Subcutaneous adipose tissue (tissue), 4 donors: ENCODE measurements around the gene FSIP1. TPM values are rescaled to one million over a fixed set of nuclear protein-coding genes. Genes with fewer than 3 reads are reported as not detected.

Experiments used
- CTCF ChIP-seq: fragments of 450-650 bp; IDR thresholded peaks from one replicate; pipeline ENCODE4 v1.5.1; 2016; ENCODE audit warnings: low read depth, mild to moderate bottlenecking, control low read depth, antibody characterized with exemption, moderate library complexity
- total RNA-seq, 4 donors: library from RNA; depleted of rRNA; stranded (reverse); fragments of >200 nt; gene quantifications; one replicate each; pipeline ENCODE4 v1.1.0, GENCODE V29; 2016

The FSIP1 gene
- total RNA-seq, 4 donors from 2014 or later: 0.16 to 1.0 (median 0.44) TPM; not detected in 1

DNA sequence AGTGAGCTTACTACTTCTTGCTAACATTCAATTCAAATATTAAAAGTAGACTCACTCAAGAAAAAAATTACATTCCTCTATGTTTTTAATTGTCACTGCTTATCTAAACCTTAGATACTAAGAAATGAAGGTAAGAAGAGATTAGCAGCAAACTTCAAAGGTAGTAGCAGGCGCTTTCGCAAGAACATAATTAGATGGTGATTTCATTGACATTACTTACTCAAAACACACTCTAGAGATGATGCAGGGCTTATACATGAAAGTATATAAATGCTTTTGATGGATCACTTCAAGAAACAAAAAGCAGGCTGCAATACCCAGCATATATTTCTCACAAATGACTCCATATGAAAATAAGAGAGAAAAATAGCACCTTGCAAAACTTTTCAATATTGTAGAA lies 86.8 kb downstream of the FSIP1 start:
- no peak for TF ChIP-seq CTCF

GRCh38 chr15:39692356-39693327 lies 90.0 kb downstream of the FSIP1 start:
- no peak for TF ChIP-seq CTCF

GRCh38 chr15:39690881-39691634 lies 91.6 kb downstream of the FSIP1 start:
- no peak for TF ChIP-seq CTCF

DNA sequence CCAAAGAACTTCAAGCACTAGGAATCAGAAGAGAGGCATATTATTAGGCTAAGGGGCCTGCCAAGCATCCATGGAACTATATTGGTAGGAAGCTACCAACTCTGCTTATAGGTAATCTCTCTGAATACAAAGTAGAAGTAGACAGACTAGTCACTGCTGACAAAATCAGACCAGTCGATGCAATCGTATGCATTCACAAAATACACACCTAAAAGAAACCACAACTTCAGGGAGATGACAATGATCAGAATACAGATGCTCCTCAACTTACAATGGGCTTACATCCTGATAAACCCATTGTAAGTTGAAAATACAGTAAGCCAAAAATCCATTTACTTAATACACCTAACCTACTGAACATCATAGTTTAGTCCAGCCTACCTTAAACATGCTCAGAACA lies 94.7 kb downstream of the FSIP1 start:
- TF ChIP-seq CTCF: no peak

DNA sequence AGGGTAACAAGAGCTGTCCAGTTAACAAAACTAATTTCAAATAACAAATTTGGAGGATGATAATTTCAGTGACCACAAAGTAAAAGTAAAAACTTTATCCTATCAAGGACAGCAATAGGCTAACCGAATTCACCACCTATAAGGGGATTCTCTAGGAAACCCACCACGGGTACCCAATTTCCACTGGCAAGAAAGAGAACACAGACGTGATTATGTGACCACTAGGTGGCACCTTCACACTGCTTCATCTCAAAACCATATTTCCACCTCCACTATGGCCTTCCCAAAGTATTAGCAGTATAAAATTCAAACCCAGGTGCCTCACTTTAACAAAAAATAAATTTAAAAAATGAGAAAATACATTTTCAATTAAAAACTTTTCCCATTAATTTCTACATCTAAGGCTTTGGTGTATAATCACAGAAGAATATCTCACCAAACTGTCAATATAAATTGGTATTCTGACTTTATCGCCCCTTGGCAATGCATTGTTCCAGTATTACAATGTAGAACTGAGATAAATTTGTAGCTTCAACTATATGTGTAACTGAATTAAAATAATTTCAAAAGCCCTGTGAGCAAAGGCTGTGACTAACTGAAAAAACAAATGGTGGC lies 96.5 kb downstream of the FSIP1 start:
- no peak for TF ChIP-seq CTCF

- no peak for TF ChIP-seq CTCF
These were observed 97.3 kb downstream of the FSIP1 start for GRCh38 chr15:39685367-39685766.

DNA sequence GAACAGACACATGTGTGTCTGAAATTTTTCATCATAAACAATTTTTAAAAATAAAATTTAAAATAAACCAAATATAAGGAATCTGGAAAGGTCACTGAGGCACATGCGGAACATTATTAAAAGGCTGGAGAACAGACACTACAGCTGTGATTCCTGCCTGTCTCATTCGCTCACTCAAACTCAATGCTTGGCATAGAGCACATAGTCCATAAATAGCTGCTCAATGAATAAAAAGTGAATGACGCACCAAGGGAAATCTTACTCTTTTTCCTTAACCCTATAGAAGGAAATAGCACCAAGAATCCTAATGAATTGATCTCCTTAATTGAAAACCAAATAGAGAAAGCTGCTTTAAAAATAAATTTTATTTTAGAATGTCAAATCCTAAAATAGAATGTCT lies 98.4 kb downstream of the FSIP1 start:
- TF ChIP-seq CTCF: no peak
